Left hindlimb (tissue), 1 donor: ENCODE data around the gene MACC1.
"Not testable (repeated sequence)": the region's sequence is repeated elsewhere in the genome, so short reads cannot be mapped to it uniquely, and the experiment has no call there.

ENCODE experiments used
- DNase-seq: peaks from one replicate; pipeline ENCODE4 v3.0.0-alpha.2; 2018

Gene MACC1

GRCh38 chr7:20206104-20206896, 10.9 kb downstream of the MACC1 start:
- DNase-seq, result no peak

GRCh38 chr7:20203316-20203715, 13.9 kb downstream of the MACC1 start:
- DNase-seq, result no peak

- DNase-seq, result no peak
These were observed 15.8 kb downstream of the MACC1 start for GRCh38 chr7:20201380-20201779.

GRCh38 chr7:20200971-20201370, 16.2 kb downstream of the MACC1 start:
- no peak for DNase-seq

GRCh38 chr7:20200361-20200760, 16.8 kb downstream of the MACC1 start:
- no peak for DNase-seq

- peak; percentile 43 for DNase-seq
These were observed 18.0 kb downstream of the MACC1 start for GRCh38 chr7:20199015-20199737.

- DNase-seq, result no peak
These were observed 18.9 kb downstream of the MACC1 start for GRCh38 chr7:20198260-20198659.

GRCh38 chr7:20197837-20198236, 19.3 kb downstream of the MACC1 start:
- DNase-seq, result no peak

- DNase-seq, result no peak
These were observed 19.9 kb downstream of the MACC1 start for GRCh38 chr7:20197125-20197748.

GRCh38 chr7:20194343-20194995, 22.7 kb downstream of the MACC1 start:
- DNase-seq, result no peak

- no peak for DNase-seq
These were observed 23.3 kb downstream of the MACC1 start for GRCh38 chr7:20193873-20194272.

- no peak for DNase-seq
These were observed 23.9 kb downstream of the MACC1 start for GRCh38 chr7:20193242-20193777.

- no peak for DNase-seq
These were observed 25.8 kb downstream of the MACC1 start for GRCh38 chr7:20191391-20191869.

GRCh38 chr7:20190560-20191390, 26.4 kb downstream of the MACC1 start:
- DNase-seq, result no peak

- DNase-seq, result no peak
These were observed 27.3 kb downstream of the MACC1 start for GRCh38 chr7:20189852-20190251.

- DNase-seq, result no peak
These were observed 28.6 kb downstream of the MACC1 start for GRCh38 chr7:20188567-20188966.

- not testable (repeated sequence) for DNase-seq
These were observed 29.3 kb downstream of the MACC1 start for GRCh38 chr7:20187850-20188249.

- DNase-seq, result no peak
These were observed 31.2 kb downstream of the MACC1 start for GRCh38 chr7:20185988-20186387.

- no peak for DNase-seq
These were observed 34.1 kb downstream of the MACC1 start for GRCh38 chr7:20183086-20183485.

- no peak for DNase-seq
These were observed 40.5 kb downstream of the MACC1 start for GRCh38 chr7:20176578-20177242.

- no peak for DNase-seq
These were observed 43.4 kb downstream of the MACC1 start for GRCh38 chr7:20173828-20174227.
